Iris pigment epithelial cell (primary cell): ENCODE data around the gene PEAK1.
"Not testable (repeated sequence)": the region's sequence is repeated elsewhere in the genome, so short reads cannot be mapped to it uniquely, and the experiment has no call there.

Experiments used
- DNase-seq: peaks from one replicate; pipeline ENCODE4 v3.0.0-alpha.2; 2011; ENCODE audit warnings: low read depth

The PEAK1 gene

GRCh38 chr15:77425104-77425503, 5.2 kb upstream of the PEAK1 start:
- DNase-seq: no peak

GRCh38 chr15:77421370-77421700, 1.4 kb upstream of the PEAK1 start:
- DNase-seq: no peak

GRCh38 chr15:77420610-77421369, 886 bp upstream of the PEAK1 start, which contains the start of gene HMG20A:
Gene HMG20A (plus strand): TSS chr15:77420888. CDS start chr15:77458408, 37,520 bp downstream.
- peak; percentile 86 for DNase-seq

- peak; percentile 57 for DNase-seq
These were observed 703 bp downstream of the PEAK1 start for GRCh38 chr15:77418966-77419835.

- peak; percentile 34 for DNase-seq
These were observed 1.4 kb downstream of the PEAK1 start for GRCh38 chr15:77418391-77418965.

GRCh38 chr15:77417602-77418001, 2.3 kb downstream of the PEAK1 start:
- DNase-seq: peak; percentile 28

- DNase-seq: no peak
These were observed 3.0 kb downstream of the PEAK1 start for GRCh38 chr15:77416954-77417353.

GRCh38 chr15:77416148-77416455, 3.8 kb downstream of the PEAK1 start:
- peak; percentile 66 for DNase-seq

GRCh38 chr15:77415450-77416147, 4.3 kb downstream of the PEAK1 start:
- DNase-seq: no peak

- no peak for DNase-seq
These were observed 5.0 kb downstream of the PEAK1 start for GRCh38 chr15:77414789-77415442.

- no peak for DNase-seq
These were observed 6.1 kb downstream of the PEAK1 start for GRCh38 chr15:77413699-77414349.

GRCh38 chr15:77412972-77413698, 6.8 kb downstream of the PEAK1 start:
- no peak for DNase-seq

GRCh38 chr15:77411619-77411976, 8.3 kb downstream of the PEAK1 start:
- no peak for DNase-seq

- DNase-seq: no peak
These were observed 8.9 kb downstream of the PEAK1 start for GRCh38 chr15:77410701-77411618.

GRCh38 chr15:77410157-77410500, 9.8 kb downstream of the PEAK1 start:
- DNase-seq: not testable (repeated sequence)

- DNase-seq: peak; percentile 21
These were observed 10.4 kb downstream of the PEAK1 start for GRCh38 chr15:77409259-77410156.

GRCh38 chr15:77406846-77407245, 13.1 kb downstream of the PEAK1 start:
- DNase-seq: no peak

- not testable (repeated sequence) for DNase-seq
These were observed 13.6 kb downstream of the PEAK1 start for GRCh38 chr15:77406173-77406759.
